Left hindlimb (tissue), 1 donor: ENCODE measurements around the gene COL4A2.

Experiments
- DNase-seq: peaks from one replicate; pipeline ENCODE4 v3.0.0-alpha.2; 2018

The COL4A2 gene

GRCh38 chr13:110503037-110503901, 196.2 kb downstream of the COL4A2 start:
- DNase-seq, result no peak

GRCh38 chr13:110503979-110504499, 197.0 kb downstream of the COL4A2 start:
- DNase-seq, result no peak

DNA sequence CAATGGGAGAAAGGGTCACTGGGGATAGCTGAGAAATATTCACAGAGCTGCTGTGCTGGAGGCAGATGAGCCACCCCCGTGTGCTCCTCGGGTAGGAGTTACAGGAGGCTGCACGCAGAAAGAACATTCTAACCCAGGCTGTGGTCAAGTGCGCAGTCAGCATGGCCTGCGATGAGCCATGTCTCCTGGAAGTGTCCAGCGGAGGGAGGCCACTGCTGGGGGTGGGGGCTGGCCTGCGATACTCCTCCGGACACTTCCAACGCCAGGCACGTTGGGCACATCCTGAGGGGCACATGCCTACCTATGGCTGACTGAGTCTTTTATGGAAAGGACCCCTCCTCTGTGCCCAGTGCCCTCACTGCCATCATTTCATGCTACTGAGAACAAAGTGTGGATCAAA, 198.5 kb downstream of the COL4A2 start:
- DNase-seq, result no peak

DNA sequence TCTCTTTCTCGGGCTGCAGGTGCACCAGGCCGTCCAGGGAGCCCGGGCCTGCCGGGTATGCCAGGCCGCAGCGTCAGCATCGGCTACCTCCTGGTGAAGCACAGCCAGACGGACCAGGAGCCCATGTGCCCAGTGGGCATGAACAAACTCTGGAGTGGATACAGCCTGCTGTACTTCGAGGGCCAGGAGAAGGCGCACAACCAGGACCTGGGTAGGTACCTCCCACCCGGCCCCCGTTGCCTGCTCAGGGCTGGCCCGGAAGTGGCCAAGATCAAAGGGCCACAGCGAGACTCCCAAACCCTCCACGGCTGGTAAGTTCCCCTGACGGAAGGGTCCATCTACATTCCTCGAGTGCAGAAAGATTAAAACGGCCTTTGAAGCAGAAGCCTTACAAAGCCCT, 199.3 kb downstream of the COL4A2 start:
- DNase-seq, result no peak

GRCh38 chr13:110506859-110507566, 199.9 kb downstream of the COL4A2 start:
- no peak for DNase-seq

- DNase-seq, result no peak
Observed at GRCh38 chr13:110507678-110508381, 200.7 kb downstream of the COL4A2 start.

GRCh38 chr13:110509478-110509926, 202.4 kb downstream of the COL4A2 start:
- no peak for DNase-seq

DNA sequence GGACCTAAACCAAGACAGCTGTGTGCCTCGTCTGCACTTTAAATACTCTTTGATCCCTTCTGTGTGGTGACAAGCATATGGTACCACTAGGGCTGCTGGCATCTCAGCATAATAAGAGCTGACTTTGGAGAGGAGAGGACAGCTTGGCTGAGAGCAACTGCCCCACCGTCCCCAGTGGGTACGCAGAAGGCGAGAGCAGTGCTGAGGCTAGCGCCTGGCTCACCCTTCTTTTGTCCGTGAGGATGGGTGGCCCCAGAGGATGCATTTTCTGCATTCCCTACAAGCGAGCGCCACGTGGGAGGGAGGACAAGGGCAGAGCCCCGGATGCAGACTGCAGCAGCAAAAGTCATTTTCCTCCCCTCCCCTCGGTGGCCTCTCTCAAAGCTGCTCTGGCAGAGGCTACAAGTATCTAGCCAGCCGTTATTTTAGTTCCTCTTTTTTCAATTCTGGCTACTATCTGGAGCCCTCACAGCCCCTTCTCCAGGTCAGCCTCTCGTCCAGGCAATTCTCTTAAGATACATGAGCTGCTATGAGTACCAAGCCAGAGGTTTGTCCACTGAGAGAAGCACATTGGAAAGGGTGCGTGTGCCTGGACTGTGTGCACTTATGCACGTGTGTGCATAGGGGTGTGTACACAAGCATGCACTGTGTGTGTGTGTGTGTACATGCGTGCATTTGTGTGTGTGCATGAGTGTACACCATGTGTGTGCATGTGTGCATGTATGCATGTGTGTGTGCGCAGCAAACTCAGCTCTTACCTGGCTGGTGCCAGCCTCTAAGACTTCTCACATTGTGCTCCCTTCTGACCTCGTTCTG, 203.1 kb downstream of the COL4A2 start:
- no peak for DNase-seq

DNA sequence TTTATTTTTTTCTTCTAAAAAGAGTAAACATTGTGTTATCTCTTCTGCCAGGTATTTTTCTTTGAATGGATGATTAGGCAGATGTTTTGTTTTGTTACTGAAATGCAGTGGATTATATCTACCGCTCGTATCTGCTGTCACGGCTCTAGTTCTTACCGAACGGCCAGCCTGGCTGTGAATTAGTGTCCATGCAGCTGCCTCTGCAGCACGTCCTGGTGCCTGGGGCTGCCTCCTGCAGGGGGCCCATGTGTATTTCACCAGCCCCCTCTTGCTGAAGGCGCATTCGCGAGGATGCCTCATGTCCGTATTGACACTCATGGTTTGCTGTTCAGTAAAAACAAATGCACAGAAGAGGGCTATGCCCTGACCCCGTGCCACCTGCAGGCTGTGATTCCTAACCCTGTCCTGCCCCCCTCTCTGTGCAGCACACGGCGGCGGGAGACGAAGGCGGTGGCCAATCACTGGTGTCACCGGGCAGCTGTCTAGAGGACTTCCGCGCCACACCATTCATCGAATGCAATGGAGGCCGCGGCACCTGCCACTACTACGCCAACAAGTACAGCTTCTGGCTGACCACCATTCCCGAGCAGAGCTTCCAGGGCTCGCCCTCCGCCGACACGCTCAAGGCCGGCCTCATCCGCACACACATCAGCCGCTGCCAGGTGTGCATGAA, 204.6 kb downstream of the COL4A2 start:
- DNase-seq, result no peak

- no peak for DNase-seq
Observed at GRCh38 chr13:110512198-110512740, 205.2 kb downstream of the COL4A2 start.

DNA sequence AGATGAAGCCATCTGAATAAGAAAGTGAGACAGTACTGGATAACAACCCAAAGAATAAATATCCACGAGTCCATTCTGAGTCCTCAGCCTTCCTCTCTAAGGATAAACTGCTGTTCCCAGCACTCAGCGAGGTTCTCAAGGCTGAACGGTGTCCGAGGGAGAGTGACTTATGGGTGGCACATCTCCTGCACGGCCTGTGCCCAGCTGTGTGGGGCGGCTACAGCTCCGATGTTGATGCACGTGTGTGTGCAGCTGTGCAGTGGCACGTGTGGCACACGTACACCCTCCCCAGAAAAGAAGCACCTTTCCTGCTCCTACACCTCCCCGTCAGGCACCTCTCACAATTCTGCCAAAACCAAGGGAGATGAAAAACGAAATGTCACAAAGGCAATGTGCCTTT, 209.4 kb downstream of the COL4A2 start:
- DNase-seq, result no peak

GRCh38 chr13:110517505-110518225, 210.6 kb downstream of the COL4A2 start:
- DNase-seq, result no peak

DNA sequence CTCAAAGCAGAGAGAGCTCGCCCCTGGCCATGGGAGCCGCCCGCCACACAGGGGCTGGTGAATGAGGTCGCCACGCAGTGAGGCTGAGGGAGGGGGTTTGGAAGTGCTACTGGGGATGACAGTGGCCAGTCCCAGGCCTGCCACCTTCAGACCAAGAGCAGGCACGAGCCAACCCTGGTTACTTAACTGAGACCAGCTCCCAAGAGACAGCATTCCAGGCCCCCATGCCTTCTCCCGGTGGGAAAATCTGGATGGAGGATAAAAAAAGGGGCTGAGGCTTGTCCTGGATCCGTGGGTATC, 211.1 kb downstream of the COL4A2 start:
- no peak for DNase-seq

DNA sequence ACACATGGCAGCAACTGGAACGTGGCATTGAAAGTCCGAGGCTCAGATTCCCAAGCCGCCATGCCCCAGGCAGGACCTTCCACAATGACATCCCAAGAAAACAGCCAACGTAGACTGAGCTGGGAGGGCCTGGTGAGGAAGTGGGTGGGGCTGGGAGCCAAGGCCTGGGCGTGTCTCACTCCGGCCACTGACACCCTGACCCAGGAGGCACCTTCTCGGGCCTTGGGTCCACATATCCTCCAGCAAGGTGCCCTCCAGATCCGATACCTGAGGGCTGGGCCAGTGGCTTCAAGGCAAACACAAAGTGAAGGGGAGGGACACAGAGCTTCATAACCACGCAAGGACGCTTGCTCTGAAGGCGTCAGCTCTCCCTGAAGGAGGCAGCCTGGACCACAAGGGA, 211.5 kb downstream of the COL4A2 start:
- no peak for DNase-seq

GRCh38 chr13:110519046-110519445, 212.0 kb downstream of the COL4A2 start:
- no peak for DNase-seq

- DNase-seq, result no peak
Observed at GRCh38 chr13:110519506-110519905, 212.4 kb downstream of the COL4A2 start.

GRCh38 chr13:110520431-110521295, 213.6 kb downstream of the COL4A2 start:
- peak; percentile 53 for DNase-seq

DNA sequence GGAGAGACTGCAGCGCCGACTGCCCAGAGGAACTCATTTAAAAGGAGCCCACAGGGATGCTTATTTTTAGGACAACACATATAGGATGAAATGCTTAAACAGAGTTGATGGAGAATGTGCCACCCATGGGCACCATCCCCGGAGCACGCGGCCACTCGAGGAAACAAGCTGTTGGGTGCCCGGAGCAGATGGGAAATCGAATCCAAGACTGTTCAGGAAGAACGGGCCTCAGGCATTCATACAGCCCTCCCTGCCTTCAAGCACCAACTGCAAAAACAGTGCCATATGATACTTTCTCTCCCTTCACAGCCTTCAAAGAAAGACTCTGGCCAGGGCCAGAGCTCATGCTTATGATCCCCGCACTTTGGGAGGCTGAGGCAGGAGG, 214.2 kb downstream of the COL4A2 start:
- DNase-seq, result no peak

GRCh38 chr13:110521946-110522345, 214.9 kb downstream of the COL4A2 start:
- no peak for DNase-seq

DNA sequence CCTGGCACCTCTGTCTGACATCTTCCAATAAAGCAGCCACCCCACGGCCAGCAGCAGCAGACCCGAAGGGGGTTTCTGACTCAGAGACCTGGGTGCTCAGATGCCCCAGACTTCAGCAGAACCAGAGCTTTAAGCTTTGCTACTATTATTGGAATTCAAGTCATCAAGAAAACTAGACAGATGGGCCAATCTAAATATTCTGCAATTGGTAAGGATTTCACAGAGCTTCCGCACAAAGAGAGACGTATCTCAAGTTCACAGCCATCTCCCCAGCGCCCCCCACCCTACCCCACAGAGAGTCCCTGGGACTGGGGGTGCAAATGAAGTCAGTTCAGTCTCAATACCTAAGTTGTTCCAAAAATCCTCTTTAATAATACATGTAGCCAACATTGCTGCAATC, 215.6 kb downstream of the COL4A2 start:
- no peak for DNase-seq
